ENCODE data around the gene VPS39. TPM values are rescaled to one million over a fixed set of nuclear protein-coding genes. Genes with fewer than 3 reads are reported as not detected.

Gene VPS39
- polyA plus RNA-seq, 4 donors, result 54.2 to 87.2 (median 69.1) TPM

DNA sequence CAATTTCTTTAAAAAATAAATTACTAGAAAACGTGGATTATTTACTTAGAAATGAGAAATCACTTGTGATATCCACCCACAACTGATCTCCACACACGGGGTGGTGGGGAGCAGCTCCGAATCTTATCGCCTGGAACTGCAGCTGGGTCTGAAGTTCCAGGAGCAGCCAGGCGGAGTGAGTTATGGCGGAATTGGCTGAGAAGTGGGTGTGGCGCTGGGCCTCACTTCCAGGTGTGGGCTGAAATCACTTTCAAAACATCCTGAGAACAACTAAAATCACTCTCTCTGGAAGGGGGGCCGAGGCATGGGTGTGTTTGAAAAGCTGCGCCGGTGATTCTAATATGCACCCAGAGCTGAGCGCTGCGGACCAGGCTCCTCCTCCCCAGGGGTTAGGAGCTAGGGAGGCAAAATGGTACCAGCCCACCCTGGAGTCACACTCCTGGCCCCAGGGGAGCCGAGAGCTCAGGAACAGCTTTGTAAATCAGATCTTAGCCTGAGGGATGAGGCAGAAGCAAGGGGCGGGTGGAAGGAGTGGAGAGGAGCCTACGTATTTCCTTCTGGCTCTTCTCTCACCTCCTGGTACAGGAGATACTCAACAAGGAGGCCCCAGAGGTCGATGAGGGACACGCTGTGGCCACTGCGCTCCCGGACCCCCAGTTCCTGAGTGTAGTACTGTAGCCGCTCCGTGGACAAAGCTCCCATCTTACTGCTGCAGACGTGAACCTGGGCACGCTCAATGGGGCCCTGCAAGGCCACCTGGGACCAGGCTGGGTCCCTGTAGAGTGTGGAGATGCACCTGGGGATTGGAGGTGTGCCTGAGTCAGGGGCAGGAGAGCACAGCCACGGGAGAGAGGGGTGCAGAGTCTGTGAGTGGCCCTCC, 61.3 kb downstream of the VPS39 start:
- DNase-seq (ENCODE audit: low read depth in 4 of 4, low spot score in 2 of 4), result no peak

DNA sequence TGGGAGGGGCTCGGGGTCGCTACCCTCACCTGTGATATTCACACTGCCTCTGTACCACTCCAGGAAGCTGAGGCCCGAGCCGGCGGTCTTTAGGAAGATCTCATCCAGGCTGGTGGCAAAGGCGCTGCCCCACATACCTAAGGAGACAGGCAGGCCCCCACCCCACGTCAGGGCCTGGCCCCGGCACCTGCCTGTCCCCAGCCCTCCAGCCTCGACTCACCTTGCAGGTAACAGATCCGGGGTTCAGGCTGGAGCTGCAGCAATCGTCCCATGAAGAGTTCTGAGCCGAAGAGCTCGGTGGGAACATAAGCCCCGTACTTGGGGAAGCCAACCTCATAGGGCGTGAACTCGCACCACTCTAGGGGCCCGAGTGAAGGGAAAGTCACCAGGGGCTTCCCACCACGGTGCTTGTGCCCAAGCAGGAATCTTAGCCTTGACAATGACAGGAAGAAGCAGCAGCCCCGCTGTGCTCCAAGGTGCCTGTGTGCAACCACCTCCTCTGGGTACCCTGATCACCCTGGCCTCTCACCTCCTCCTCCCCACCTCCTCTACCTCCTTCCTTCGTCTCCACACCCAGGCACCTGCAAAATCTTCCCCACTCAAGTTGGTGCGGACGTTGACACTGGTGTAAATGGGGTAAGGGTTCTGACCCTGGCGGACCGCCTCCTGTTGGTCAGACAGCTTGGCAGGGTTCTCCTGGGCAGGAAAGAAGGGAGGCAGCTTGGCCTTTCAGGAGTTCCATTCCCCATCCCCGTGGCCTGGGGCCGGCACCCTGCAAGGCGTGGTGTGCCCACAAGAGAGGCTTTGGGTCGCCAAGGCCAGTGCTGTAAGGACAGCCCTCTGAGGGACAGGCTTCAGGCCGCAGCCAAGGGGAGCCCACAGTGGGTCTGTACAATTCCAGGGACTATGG, 62.3 kb downstream of the VPS39 start:
- no peak for DNase-seq (ENCODE audit: low read depth in 4 of 4, low spot score in 2 of 4)

GRCh38 chr15:42144841-42145375, 63.2 kb downstream of the VPS39 start:
- DNase-seq (ENCODE audit: low read depth in 4 of 4, low spot score in 2 of 4), result no peak

GRCh38 chr15:42143866-42144625, 64.1 kb downstream of the VPS39 start:
- no peak for DNase-seq (ENCODE audit: low read depth in 4 of 4, low spot score in 2 of 4)

DNA sequence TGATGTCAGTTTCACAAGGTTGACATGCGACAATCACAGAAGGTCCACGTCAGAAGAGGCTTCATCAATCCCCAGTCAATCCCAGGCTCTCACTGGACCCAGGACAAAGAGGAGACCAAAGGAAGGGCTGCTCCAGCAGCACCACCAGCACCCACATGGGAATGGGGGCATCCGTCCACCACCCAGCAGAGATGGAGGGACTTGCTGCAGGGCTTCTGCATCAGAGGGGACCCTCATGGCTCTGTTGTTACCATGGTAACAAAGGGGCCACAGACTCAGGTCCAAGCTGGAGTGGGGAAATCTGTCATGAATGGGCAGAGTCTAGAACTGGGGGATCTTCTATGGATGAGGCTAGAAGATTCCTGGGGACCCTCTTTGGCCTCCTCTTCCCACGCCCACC, 64.7 kb downstream of the VPS39 start:
- no peak for DNase-seq (ENCODE audit: low read depth in 4 of 4, low spot score in 2 of 4)

- no peak for DNase-seq (ENCODE audit: low read depth in 4 of 4, low spot score in 2 of 4)
Measured at GRCh38 chr15:42141795-42142667, 66.1 kb downstream of the VPS39 start.

- DNase-seq (ENCODE audit: low read depth in 4 of 4, low spot score in 2 of 4), result no peak
Measured at GRCh38 chr15:42141246-42141645, 66.9 kb downstream of the VPS39 start.

DNA sequence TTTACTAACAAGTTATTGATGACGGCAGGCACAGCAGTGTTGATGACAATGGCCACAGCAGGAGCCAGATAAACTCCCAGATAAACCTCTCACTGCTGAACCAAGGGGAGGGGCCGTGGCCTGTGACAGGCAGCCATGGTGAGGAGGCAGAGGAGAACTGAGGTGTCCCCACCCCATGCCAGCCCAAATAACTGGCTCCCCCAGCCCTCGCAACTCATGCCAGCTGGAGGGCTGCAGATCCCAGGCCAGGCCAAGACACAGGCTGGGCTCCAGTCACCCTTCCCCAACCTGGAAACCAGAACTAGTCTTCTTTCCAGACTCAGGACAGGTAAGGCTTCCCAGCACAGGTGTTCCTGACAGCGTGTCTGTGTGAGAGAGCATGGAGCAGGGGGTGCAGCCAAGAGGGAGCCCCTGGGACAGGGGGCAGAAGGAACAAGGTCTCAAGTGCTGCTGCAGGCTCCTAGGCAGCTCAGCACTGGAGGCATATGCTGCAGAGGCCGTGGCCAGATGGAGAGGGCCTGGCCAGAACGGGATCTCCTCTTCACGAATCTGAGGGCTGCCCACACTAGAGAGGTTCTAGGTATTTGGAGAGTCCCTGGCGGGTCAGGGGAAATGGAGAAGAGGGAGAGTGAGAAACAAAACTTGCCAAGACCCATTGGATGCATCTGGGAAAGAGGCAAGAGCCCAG, 67.6 kb downstream of the VPS39 start:
- DNase-seq (ENCODE audit: low read depth in 4 of 4, low spot score in 2 of 4), result no peak

DNA sequence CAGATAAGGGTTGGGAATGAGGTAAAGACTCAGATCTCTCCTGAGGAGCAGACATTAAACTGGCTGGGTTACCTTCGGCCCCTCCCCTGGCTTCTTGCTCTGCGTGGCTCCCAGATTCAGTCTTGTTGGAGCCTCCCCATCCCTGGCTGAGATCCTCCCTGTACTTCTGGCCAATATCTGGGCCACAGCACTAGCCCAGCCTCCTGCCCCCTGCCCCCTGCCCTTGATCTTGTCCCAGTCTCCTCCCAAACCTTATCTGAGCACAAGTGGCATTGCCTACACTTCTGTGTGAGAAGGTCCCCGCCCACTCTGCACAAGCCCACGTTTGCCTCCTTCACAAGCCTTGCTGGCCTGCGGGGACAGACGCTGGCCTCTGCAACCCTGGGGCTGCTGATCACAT, 68.5 kb downstream of the VPS39 start:
- no peak for DNase-seq (ENCODE audit: low read depth in 4 of 4, low spot score in 2 of 4)

DNA sequence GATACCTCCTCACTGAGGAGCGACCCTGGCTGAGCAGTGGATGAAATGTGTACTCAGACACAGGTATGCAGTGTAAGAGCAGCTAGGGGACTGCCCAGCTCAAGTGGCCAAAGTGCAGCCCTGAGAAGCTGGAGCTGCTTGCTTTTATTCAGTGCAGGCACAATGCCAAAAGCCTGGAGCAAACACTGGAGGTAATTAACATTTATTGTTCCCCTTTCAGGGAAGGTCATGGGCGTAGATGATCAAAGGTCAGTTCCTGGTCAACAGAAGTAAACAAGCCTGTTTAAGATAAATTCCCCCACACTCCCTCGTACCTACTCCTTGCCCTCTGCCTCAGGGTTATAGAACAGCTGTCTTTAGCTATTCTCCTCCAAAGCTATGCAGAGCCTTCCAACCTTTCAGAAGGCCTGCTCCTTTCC, 69.1 kb downstream of the VPS39 start:
- DNase-seq (ENCODE audit: low read depth in 4 of 4, low spot score in 2 of 4), result no peak

GRCh38 chr15:42138411-42138810, 69.7 kb downstream of the VPS39 start:
- no peak for DNase-seq (ENCODE audit: low read depth in 4 of 4, low spot score in 2 of 4)

DNA sequence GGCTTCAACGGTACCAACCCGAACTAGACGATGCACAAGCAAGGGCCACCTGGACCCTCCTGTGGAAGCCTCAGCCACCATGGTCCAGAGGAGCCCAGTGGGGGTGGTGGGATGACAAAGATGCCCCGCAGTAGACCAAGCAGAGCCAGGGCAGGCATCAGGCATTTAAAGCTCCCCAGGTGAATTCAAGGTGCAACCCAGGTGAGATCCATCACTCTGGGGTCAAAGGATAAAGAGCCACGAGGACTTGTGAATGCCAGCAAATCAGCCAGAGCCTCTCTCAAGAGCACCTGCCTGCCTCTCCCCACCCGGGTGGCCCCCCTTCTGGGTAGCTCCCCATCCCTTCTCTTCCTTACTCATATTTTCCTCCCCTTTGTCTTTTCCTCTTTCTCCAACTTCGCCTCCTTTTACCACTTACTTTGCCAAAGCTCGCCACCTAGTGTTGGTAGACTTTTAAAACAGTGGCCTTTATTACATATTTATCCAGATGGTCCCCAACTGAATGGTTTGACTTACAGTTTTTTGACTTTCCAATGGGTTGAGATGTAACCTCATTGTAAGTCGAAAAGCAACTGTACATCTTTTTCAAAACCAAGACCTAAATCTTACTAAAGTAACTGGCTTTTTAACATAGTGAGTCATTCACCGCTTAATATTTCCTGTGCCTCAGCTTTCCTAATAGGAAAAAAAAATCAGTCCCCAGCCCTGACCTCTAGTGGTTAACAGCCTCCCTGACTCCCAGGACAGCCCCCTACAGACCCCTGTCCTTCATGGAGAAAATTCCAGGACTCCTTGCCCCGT, 70.4 kb downstream of the VPS39 start:
- peak in 2 of 4 donors; percentile 22 to 52 for DNase-seq (ENCODE audit: low read depth in 4 of 4, low spot score in 2 of 4)

GRCh38 chr15:42136513-42136912, 71.6 kb downstream of the VPS39 start:
- DNase-seq (ENCODE audit: low read depth in 4 of 4, low spot score in 2 of 4), result no peak

- no peak for DNase-seq (ENCODE audit: low read depth in 4 of 4, low spot score in 2 of 4)
Measured at GRCh38 chr15:42135351-42135750, 72.8 kb downstream of the VPS39 start.

GRCh38 chr15:42134617-42135245, 73.4 kb downstream of the VPS39 start:
- DNase-seq (ENCODE audit: low read depth in 4 of 4, low spot score in 2 of 4), result no peak

GRCh38 chr15:42133886-42134502, 74.1 kb downstream of the VPS39 start:
- DNase-seq (ENCODE audit: low read depth in 4 of 4, low spot score in 2 of 4), result no peak

- DNase-seq (ENCODE audit: low read depth in 4 of 4, low spot score in 2 of 4), result no peak
Measured at GRCh38 chr15:42133356-42133755, 74.7 kb downstream of the VPS39 start.
